Measurements from ENCODE around the gene GRAMD2A.

GRAMD2A gene

DNA sequence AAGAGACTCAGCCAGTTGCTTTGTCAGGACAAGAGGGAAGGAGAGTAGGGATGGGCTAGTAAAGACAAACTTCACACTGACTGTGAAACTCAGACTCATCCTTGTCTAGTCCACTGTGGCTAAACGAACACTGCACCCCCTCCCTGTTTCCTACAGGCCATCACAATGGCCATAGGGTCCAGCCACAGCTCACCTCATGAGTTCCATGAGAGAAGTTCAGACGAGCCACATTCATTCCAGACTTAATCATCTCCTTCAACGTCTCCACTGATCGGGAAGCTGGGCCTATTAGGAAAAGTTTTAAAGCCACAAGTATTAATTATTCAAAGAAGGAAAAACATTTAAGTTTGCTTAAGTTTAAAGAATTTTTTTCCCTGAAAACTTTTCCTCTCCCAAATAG lies 19.6 kb upstream of the GRAMD2A start:
- no peak for DNase-seq (ENCODE audit: low read depth in 3 of 3)

DNA sequence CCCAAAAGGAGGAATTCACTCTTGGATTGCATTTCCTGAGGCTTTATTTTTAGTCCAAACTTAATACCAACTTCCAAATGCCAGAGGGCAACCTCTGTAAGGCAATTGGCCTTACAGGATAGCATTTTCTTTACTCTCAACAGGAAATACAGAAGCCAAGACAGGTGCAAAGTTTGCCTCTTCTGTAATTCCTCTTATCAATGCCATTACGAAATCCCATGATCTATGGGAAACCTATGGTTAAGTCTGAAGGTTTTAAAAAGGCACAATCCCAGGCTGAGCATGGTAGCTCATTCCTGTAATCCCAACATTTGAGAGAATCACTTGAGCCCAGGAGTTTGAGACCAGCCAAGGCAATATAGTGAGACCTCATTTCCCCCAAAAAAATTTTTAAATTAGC lies 18.5 kb upstream of the GRAMD2A start:
- DNase-seq (ENCODE audit: low read depth in 3 of 3): no peak

DNA sequence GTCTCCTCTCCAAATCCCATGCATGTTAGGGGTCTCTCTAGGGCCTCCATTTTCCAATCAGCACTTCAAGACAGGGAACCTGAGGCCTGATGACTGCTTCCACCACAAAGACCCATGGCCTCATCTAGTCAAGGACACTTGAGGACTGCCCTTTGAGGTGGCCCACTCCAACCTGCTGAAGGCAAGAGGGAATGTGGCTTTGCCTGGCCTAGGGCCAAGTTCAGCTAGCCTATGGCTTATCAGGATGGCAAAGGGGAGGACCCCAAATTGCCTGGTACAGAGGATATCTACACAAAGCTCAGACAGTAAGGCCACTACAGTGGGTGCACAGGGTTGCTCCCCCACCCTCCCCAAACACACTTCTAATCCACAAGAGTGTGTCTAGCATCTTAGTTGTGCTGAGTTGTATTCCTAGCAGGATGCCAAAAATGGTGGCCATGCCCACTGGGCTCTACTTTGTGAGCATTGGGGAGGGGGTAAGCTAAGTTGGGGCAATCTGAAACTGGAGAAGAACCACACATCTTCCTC lies 10.0 kb upstream of the GRAMD2A start:
- DNase-seq (ENCODE audit: low read depth in 3 of 3): no peak

GRCh38 chr15:72206677-72207000 lies 9.1 kb upstream of the GRAMD2A start:
- no peak for DNase-seq (ENCODE audit: low read depth in 3 of 3)

DNA sequence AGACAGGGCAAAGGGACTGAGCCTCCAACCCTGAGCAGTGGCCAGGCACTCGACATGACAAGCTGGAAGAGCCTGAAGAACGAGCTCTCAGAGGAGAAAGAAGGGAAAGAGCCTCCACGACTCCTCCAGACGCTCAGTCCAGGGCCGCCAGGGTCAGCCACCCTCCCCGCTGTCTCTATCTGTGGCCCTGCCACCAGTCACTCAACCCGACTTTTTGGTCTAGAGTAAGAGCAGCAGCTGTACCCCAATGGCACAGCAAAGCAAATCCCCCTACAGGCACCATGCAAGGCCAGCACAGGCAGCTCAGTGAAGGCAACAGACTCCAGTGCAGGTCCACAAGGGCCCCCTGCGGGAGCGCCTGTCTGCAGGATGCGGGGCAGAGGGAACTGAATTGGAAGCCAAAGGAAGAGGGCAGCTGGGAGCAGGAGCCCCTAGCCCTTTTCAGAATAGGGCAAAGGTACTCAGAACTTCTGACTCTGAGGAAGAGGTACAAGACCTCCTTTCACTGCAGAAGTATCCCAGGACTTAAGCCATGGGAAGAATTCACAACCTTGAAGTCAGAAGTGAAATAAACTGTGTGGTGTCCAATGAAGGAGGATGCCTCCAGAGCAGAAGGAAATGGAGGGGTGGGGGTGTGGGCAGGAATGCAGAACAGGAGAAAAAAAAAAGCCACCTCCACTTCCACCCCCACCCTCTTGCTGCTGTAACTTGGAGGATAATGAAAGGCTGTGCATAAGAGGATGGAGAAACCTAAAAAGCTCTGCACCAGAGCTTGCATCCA lies 8.5 kb upstream of the GRAMD2A start:
- DNase-seq (ENCODE audit: low read depth in 3 of 3): no peak

DNA sequence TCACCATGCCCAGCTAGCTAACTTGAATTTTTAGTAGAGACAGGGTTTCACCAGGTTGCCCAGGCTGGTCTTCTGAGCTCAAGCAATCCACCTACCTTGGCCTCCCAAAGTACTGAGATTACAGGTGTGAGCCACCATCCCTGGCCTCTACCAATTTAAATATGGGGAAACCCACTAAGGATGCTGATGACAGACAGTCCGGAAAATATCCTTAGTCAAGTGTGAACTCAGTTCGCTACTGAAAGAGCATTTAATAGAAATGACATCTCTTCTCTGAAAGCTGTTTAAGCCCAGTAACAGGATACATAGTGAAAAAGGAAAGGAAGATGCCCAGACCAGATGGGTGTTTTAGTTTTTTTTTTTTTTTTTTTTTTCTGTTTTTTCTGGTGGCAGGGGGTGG lies 7.7 kb upstream of the GRAMD2A start:
- no peak for DNase-seq (ENCODE audit: low read depth in 3 of 3)

GRCh38 chr15:72203507-72203837 lies 5.9 kb upstream of the GRAMD2A start:
- DNase-seq (ENCODE audit: low read depth in 3 of 3): no peak

DNA sequence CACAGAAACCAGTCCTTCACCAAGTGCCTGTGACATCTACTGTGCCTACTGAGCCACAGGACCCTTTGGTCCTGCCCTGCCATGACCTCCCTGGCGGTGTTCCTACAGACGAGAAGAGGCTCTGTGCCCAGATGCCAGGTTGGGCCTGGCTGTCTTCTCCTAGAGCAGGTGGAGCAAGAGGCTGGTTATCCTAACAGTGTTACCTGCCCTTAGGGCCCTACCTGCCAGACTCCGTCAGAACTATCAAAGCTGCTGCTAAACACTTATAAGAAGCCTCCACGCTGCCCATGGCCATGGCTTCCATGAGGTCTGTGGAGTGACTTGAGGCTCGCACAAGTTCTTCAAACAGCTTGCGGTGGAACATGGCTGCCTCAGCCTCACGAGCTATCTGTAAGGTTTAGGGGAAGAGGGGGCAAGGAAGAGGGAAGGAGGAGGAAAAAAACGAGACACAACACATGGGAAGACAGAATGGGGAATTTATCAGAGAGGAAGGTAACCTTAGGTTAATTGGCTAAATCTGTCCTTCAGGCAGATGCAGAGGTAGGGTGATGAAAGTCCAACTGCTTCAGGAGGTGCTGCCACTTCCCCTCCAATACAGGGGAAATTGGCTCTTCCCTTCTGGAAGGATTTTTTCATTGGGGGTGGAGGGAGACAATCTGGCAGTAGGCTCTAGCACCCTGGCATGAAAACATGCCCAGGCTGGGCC lies 5.4 kb upstream of the GRAMD2A start:
- no peak for DNase-seq (ENCODE audit: low read depth in 3 of 3)

DNA sequence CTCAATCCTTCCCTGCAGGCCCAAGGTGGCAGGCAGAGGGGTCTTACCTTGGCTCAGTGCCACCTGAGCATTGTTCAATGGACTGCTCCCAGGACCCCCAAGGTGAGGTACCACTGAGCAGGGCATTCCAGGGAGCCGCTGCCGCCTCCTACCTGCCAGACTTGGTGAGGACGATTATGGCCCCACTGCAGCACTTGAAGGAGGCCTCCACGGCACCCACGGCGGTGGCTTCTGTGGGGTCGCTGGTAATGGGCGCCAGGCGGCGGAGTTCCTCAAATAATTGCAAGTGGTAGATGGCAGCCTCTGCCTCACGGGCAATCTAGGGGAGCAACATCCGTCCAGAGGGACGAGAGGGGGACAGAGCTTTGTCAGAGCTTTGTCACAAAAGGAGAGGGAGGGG lies 4.7 kb upstream of the GRAMD2A start:
- DNase-seq (ENCODE audit: low read depth in 3 of 3): no peak

- DNase-seq (ENCODE audit: low read depth in 3 of 3): no peak
Measured at GRCh38 chr15:72201391-72201921, 3.9 kb upstream of the GRAMD2A start.

DNA sequence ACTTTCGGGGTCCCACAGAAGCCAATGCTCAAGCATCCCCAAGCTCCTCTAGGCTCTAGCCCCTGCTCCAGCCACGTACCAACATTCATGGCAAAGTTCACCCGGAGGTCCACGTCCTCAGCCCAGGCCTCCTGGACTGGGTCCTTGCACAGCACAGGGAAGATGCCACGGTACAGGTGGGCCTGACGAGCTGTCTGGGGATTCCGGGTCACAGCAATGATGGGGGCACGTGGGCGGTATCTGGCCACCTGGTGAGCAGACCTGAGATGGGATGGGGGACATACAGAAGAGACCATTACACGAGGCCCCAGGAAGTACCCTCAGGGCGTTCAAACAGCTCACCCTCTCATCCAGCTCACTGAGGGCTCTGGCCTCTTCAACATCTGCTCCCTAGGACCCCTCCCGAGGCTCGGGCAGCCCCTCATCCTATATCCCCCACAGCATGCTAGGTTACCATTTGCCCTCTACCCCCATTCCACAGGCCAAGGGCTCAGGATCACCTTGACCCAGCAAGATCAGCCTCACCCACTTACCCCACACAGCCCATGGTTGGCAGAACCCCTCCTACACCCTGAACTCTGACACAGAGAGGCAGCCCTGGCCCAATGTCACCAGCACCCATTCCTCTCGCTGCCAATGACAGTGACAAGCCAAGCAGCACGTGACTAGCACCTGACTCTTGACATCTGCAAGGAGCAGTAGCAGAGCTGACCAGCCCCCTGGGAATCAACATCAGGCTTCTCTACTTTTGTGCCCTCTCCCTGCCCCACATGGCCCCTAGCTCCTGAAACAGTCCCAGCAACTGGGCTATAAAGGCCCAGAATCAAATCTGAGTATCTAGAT lies 3.0 kb upstream of the GRAMD2A start:
- DNase-seq (ENCODE audit: low read depth in 3 of 3): no peak

DNA sequence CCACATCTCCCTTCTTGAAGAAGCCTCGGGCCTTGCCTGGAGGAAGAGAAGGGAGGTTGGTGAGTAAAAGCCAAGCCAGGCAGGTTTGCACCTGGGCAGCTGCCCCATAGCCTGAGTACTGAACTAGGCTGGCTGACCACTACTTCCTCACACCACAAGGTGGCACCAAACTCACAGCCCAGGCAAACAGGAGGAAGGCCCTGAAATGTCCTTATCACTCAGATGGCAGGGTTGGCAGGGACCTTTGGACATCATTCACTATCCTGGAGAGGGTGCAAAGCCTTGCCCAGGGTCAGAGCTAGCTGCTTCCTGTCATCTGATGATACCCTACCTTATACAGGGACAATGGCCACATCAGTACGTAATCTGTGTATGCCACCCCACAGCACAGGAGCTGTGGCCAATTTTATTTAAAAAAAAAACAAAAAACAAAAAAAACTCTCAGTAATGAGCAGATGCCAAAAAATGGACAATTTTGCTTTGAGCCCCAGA lies 2.2 kb upstream of the GRAMD2A start:
- DNase-seq (ENCODE audit: low read depth in 3 of 3): peak; percentile 42 to 55 (median 48)

- DNase-seq (ENCODE audit: low read depth in 3 of 3): no peak
Measured at GRCh38 chr15:72199205-72199515, 1.6 kb upstream of the GRAMD2A start.

DNA sequence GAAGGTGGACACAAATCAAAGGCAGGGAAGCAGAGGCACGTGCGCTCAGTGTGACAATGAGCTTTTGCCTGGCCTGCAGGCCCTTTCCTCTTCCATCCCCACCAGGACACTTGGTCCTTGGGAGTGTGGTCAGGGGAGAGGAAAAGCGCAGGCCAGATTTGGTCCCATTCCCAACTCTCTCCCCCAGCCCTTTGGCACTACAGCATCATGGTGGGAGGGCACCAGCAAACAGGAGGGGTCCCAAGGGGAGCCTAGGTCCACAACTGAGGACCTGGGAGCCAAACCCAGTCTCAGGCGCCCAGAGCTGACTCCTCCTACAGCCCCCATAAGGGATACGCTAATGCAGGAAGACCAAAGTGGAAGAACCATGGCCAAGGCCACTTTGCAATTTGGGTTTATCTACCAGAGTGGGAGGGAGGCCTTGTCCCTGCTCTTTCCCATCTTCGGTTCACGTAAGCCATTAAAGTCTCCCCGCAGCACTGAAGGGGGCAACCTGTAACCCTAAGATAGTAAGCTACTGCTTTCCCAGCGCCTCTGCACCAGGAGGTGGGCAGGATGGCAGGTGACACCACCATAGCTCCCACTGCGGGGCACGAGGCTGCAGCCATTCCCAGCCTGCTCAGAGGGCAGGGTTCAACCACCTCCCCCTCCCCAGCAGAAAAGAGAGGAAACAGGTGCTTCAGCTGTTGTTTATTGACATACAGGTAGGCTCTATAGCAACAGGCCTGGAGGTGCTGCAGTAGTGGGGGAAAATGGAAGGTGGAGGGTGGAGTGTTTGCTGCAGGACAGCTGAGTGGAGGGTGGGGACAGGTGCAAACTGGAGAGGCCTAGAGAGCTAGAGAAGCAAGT lies 993 bp upstream of the GRAMD2A start:
- DNase-seq (ENCODE audit: low read depth in 3 of 3): no peak

GRCh38 chr15:72197041-72197459 lies 537 bp downstream of the GRAMD2A start:
- DNase-seq (ENCODE audit: low read depth in 3 of 3): no peak

DNA sequence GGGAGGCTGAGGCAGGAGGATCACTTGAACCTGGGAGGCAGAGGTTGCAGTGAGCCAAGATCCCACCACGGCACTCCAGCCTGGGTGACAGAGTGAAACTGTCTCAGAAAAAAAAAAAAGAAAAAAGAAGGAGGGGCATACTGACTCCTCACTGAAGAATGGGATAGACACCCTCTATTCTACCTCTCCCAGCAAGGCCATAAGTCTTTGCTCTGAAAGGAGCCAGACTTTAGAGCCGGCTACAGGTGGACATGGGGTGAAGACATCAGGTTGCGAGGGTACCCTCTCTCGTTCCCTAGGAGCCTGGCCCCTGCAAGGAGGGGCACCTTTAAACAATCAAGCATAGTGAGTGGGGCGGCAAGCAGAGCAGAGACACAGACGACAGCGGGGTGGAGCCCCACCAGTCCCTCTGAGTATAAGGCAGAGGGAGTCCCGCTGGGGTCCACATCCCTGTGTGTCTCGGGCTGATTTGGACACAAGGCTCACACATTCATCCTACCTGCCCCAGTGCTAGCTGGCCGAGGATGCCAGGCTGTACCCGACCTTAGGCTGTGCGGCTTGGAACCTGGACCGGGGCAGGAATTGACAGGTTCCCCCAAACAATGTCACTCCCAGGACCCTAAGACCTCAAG lies 1.1 kb downstream of the GRAMD2A start:
- no peak for DNase-seq (ENCODE audit: low read depth in 3 of 3)

DNA sequence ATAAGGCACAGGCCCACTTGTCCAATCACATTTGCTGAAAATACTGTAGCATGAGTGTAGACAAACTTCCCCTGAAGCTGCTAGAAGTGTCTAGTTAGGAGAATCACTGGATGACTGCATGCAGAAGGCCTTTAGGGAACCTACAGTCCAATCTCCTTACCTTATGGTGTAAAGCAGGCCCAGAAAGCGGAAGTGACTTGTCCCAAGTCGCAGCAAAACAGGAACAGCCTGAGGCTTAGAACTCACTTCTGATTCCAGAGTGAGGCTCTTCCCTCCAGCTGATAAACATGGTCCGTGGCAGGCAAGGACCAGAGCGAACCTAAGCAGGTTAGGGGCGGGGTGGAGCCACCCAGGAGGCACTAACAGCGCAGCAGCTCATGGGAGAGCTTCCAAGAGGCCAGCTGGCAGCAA lies 2.5 kb downstream of the GRAMD2A start:
- no peak for DNase-seq (ENCODE audit: low read depth in 3 of 3)

DNA sequence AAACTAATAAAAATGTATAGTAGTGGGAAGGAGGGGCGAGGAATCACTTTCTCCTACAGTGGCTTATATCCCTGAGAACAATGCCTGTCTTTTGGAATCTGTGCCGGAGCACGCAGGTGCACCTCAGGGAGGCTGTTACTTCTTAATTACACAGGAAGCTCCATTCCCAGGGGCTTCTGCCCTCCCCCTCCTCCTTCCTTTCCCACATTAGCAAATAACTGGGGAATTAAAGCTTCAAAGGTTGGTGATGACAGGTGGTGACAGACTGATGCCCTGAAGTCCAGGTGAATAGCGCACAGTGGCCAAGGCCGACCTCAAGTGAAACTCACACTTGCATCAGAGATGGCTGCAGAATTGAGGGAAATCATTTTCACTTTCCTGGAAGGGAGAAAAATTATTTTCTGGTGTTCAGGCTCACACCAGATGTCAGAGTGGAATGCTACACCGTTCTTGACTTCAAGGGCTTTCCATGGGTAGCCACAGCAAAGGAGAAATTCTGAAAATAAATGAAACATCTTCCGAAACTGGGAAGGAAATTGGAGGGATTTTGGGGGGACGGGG lies 3.7 kb downstream of the GRAMD2A start:
- DNase-seq (ENCODE audit: low read depth in 3 of 3): no peak

- DNase-seq (ENCODE audit: low read depth in 3 of 3): no peak
Measured at GRCh38 chr15:72192416-72192815, 5.2 kb downstream of the GRAMD2A start.

DNA sequence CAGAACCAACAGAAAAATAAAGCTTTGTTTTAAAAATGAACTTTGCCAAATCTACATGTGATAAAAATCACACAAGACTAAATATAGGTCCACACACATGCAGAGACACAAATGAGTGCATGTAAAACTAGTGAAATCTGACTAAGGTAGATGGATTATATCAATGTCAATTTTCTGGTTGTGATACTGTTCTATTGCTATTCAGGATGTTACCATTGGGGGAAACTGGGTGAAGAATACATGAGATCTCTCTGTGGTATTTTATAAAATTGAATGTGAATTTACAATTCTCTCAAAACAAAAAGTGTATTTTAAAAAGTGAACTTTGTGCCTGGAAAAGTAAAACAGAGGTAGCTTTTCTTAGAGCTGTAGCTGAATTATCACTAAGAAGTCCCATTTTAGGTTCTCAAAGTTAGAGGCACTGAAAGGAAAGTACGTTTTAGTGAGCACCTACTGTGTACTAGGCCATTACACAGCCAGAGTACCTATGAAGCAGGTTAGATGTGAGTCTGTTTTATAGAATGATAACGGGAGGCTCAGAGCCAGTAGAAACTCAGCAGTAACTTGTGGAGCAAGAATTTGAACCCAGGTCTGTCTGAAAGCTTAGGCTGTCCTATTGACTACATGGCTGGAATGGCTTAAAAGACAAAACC lies 8.2 kb downstream of the GRAMD2A start:
- DNase-seq (ENCODE audit: low read depth in 3 of 3): no peak
